Astrocyte (in vitro differentiated cells and primary cell): ENCODE measurements around the gene UBE4B.

ENCODE experiments used
- EZH2 ChIP-seq: IDR thresholded peaks from 2 replicates; pipeline ENCODE4 v1.6.1; 2012; ENCODE audit warnings: mild to moderate bottlenecking, low read length, inconsistent platforms; ENCODE audit not compliant: insufficient read depth
- TF ChIP-seq, protein P1 (sequence below): IDR thresholded peaks from 2 replicates; pipeline ENCODE4 v1.5.1; 2011; ENCODE audit warnings: low read depth, mild to moderate bottlenecking, inconsistent platforms, low read length, moderate library complexity; ENCODE audit not compliant: insufficient read depth

DNA sequence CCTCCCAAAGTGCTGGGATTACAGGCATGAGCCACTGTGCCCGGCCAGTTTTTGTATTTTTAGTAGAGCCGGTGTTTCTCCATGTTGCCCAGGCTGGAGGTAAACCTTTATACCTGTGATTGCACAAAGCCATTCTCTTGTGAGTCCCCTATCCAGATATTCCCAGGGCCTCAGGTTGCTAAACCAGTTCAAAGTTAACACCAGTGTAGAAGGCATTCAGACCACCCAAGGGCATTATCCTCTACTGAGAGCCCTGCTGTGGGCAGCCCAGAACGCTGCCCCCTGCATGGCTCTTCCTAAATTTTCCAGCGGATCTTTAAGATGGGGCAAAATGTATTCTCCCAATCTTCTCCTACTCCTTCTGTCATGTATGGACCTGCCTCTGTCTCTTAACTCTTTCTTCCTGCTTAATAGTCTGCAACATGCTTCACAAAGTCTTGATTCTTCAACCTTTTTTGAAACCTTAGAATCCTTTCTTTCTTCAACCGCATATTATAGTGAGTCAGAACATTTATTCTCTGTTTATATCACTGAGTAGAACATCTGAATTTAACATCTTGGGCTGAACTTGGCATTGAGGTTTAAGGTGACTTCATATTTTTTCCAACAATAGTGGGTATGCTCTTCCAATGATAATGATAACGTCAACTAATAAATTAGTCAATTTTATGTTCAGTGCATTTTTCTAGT is 36.0 kb downstream of the UBE4B start:
- TF ChIP-seq, protein P1, sequence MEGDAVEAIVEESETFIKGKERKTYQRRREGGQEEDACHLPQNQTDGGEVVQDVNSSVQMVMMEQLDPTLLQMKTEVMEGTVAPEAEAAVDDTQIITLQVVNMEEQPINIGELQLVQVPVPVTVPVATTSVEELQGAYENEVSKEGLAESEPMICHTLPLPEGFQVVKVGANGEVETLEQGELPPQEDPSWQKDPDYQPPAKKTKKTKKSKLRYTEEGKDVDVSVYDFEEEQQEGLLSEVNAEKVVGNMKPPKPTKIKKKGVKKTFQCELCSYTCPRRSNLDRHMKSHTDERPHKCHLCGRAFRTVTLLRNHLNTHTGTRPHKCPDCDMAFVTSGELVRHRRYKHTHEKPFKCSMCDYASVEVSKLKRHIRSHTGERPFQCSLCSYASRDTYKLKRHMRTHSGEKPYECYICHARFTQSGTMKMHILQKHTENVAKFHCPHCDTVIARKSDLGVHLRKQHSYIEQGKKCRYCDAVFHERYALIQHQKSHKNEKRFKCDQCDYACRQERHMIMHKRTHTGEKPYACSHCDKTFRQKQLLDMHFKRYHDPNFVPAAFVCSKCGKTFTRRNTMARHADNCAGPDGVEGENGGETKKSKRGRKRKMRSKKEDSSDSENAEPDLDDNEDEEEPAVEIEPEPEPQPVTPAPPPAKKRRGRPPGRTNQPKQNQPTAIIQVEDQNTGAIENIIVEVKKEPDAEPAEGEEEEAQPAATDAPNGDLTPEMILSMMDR, result no peak
- TF ChIP-seq EZH2, result no peak
